Mesothelial cell of epicardium (in vitro differentiated cells): ENCODE data around the gene RAB6A. TPM values are rescaled to one million over a fixed set of nuclear protein-coding genes. Genes with fewer than 3 reads are reported as not detected.

Source experiments
- DNase-seq, 2 experiments: peaks; one replicate each; pipeline ENCODE4 v3.0.0; 2021; ENCODE audit warnings: low spot score in 2 of 2; ENCODE audit not compliant: unreplicated experiment in 2 of 2
- H3K27ac Mint-ChIP-seq: 2 replicates; pipeline ENCODE4 v1.8.0; 2021; ENCODE audit warnings: mixed read lengths
- H3K27me3 Mint-ChIP-seq: 2 replicates; pipeline ENCODE4 v1.8.0; 2021; ENCODE audit warnings: low read depth, mixed read lengths
- H3K36me3 Mint-ChIP-seq: 2 replicates; pipeline ENCODE4 v1.8.0; 2021; ENCODE audit warnings: mixed read lengths
- H3K4me1 Mint-ChIP-seq: 2 replicates; pipeline ENCODE4 v1.8.0; 2021; ENCODE audit warnings: mixed read lengths
- H3K4me3 Mint-ChIP-seq: 2 replicates; pipeline ENCODE4 v1.8.0; 2021; ENCODE audit warnings: mild to moderate bottlenecking, moderate library complexity, mixed read lengths
- H3K9me3 Mint-ChIP-seq: 2 replicates; pipeline ENCODE4 v1.8.0; 2021; ENCODE audit warnings: mixed read lengths
- total RNA-seq: library from RNA; stranded (reverse); gene quantifications from 3 replicates; pipeline ENCODE4 v1.2.1, GENCODE V29; 2021
- TF ChIP-seq, protein P1 (sequence below): fragments of 200-600 bp; sonication (generic); IDR thresholded peaks from one replicate; pipeline ENCODE4 v1.5.0; 2021; ENCODE audit warnings: antibody characterized with exemption; ENCODE audit not compliant: unreplicated experiment

Gene RAB6A
- total RNA-seq, 1 donor from 2014 or later: 66.3 TPM

DNA sequence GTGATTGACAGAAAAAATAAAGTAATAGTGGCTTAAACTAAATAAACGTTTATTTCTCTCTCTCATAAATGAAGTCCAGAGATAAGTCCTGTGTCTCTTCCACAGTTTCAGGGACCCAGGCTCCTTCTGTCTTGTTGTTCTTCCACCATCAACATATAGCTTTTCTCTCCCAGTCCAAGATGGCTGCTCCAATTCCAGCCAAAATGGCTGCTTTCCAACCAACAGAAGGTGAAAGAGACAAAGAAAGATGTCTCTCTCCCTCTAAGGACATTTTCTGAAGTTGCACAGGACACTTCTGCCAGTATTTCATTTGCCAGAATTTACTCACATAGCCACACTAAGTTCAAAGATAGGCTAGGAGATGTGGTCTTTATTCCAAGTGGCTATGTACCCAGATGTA, 123.9 kb downstream of the RAB6A start:
- TF ChIP-seq, protein P1, sequence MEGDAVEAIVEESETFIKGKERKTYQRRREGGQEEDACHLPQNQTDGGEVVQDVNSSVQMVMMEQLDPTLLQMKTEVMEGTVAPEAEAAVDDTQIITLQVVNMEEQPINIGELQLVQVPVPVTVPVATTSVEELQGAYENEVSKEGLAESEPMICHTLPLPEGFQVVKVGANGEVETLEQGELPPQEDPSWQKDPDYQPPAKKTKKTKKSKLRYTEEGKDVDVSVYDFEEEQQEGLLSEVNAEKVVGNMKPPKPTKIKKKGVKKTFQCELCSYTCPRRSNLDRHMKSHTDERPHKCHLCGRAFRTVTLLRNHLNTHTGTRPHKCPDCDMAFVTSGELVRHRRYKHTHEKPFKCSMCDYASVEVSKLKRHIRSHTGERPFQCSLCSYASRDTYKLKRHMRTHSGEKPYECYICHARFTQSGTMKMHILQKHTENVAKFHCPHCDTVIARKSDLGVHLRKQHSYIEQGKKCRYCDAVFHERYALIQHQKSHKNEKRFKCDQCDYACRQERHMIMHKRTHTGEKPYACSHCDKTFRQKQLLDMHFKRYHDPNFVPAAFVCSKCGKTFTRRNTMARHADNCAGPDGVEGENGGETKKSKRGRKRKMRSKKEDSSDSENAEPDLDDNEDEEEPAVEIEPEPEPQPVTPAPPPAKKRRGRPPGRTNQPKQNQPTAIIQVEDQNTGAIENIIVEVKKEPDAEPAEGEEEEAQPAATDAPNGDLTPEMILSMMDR: no peak
- no peak overlapping the region for H3K4me3 Mint-ChIP-seq
- H3K9me3 Mint-ChIP-seq: no peaks in the 10 kb centered on the region
- DNase-seq: no peak
- peaks cover 6% of the 10 kb centered on the region for H3K4me1 Mint-ChIP-seq
- H3K36me3 Mint-ChIP-seq: no peaks in the 10 kb centered on the region
- H3K27me3 Mint-ChIP-seq: no peaks in the 10 kb centered on the region
- H3K27ac Mint-ChIP-seq: no peak overlapping the region

DNA sequence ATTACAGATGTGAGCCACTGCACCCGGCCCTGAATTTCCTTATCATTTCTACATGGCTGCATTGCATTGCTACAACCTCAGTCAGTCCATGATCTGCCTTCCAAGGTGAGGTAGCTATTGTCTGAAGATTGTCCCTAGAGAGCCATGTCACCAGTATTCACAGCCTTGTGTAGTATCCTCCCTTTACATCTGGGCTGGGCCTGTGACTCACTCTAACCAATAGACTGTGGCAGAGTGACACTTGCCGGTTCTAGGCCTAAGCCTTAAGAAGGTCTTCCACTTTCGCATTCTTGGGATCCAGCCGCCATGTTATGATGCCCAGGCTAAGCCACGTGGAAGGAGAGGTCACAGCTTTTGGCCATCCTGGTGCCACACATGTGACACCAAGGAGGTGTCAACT, 124.6 kb downstream of the RAB6A start:
- Mint-ChIP-seq H3K9me3 (no peaks in the 10 kb centered on the region), H3K4me1 (peaks cover 6% of the 10 kb centered on the region), H3K27me3 (no peaks in the 10 kb centered on the region), H3K4me3 (no peak overlapping the region), H3K36me3 (no peaks in the 10 kb centered on the region), H3K27ac (no peak overlapping the region)
- TF ChIP-seq, protein P1: no peak
- no peak for DNase-seq

DNA sequence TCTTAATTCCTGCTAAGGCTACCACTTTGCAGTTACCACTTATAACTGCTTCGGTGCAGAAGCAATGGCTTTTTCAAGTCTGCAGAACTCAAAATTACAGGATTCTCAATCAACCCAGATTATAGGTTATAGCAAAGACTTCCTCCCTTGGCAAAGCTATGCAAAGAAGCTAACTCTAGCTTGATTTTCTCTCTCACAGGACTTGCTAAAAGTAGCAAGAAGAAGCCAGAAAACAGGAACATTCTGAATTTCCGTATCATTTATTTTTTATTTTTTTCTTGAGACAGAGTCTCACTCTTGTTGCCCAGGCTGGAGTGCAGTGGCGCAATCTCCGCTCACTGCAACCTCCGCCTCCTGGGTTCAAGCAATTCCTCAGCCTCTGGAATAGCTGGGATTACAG, 125.2 kb downstream of the RAB6A start:
- no peak for DNase-seq
- peaks cover 5% of the 10 kb centered on the region for H3K4me1 Mint-ChIP-seq
- no peak overlapping the region for H3K27ac Mint-ChIP-seq
- no peak overlapping the region for H3K4me3 Mint-ChIP-seq
- H3K27me3 Mint-ChIP-seq: no peaks in the 10 kb centered on the region
- H3K36me3 Mint-ChIP-seq: no peaks in the 10 kb centered on the region
- H3K9me3 Mint-ChIP-seq: no peaks in the 10 kb centered on the region
- TF ChIP-seq, protein P1: no peak

DNA sequence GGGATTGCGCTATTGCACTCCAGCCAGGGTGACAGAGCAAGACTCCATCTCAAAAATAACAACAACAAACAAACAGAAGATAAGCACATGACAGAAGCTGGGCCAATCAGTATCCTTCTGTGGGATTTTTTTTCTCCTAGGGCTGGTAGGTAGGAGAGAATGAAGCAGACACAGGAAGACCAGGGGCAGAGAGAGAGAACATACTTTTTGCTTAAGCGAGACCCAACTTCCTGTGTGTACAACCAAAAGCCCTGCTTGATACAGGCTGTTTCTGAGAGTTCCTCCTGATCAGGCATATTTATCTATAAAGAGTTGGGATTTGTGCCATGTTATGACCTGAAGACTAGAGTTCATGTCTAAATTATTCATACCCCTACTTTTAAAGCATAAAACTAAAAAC, 126.9 kb downstream of the RAB6A start:
- no peaks in the 10 kb centered on the region for H3K9me3 Mint-ChIP-seq
- no peak overlapping the region for H3K4me3 Mint-ChIP-seq
- TF ChIP-seq, protein P1: no peak
- H3K36me3 Mint-ChIP-seq: no peaks in the 10 kb centered on the region
- no peaks in the 10 kb centered on the region for H3K27me3 Mint-ChIP-seq
- H3K4me1 Mint-ChIP-seq: no peaks in the 10 kb centered on the region
- no peak for DNase-seq
- H3K27ac Mint-ChIP-seq: no peak overlapping the region

DNA sequence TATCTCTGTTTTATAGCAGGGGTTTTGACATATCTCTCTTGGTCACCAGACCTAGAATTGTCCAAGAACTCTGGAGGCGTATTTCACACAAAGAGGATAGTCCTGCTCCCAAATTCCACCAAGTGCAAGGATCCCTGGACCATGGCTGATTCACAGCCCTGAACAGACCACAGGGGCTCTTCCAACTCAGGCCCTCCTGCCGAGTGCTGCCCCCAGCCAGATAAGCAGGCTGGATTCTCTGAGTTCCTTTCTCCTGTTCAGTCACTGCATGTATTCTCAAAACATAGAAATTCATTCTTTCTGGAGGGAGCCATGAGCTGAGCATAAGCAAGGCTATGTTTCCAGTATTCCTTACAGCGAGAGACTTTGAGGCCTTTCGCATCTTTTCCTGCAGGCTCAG, 127.9 kb downstream of the RAB6A start:
- DNase-seq: no peak
- H3K27me3 Mint-ChIP-seq: no peaks in the 10 kb centered on the region
- no peaks in the 10 kb centered on the region for H3K4me1 Mint-ChIP-seq
- H3K36me3 Mint-ChIP-seq: no peaks in the 10 kb centered on the region
- no peak overlapping the region for H3K27ac Mint-ChIP-seq
- TF ChIP-seq, protein P1: no peak
- H3K9me3 Mint-ChIP-seq: no peaks in the 10 kb centered on the region
- H3K4me3 Mint-ChIP-seq: no peak overlapping the region

DNA sequence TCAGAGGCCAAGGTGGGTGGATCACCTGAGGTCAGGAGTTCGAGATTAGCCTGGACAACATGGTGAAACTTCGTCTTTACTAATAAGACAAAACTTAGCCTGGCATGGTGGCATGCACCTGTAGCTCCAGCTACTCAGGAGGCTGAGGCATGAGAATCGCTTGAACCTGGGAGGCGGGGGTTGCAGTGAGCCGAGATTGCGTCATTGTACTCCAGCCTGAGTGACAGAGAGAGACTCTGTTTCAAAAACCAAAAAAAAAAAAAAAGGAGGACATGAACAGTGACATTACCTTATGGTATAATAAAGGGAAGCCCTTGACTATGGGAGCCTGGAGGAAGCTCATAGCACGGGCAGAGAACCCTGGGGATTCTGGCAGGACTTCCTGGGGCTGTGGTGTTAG, 131.0 kb downstream of the RAB6A start:
- no peak for DNase-seq
- Mint-ChIP-seq H3K27ac (no peak overlapping the region), H3K36me3 (no peaks in the 10 kb centered on the region), H3K9me3 (no peaks in the 10 kb centered on the region), H3K27me3 (peaks cover 5% of the 10 kb centered on the region), H3K4me1 (peaks cover 2% of the 10 kb centered on the region), H3K4me3 (no peak overlapping the region)
- TF ChIP-seq, protein P1: no peak
